ENCODE data around the gene UBE2G2.

GRCh38 chr21:44727757-44728156, 73.9 kb downstream of the UBE2G2 start:
- no peak for TF ChIP-seq EZH2 (IDR thresholded peaks at IDR 0.05; ENCODE audit: low read length, missing control alignments)
- TF ChIP-seq, protein P1, sequence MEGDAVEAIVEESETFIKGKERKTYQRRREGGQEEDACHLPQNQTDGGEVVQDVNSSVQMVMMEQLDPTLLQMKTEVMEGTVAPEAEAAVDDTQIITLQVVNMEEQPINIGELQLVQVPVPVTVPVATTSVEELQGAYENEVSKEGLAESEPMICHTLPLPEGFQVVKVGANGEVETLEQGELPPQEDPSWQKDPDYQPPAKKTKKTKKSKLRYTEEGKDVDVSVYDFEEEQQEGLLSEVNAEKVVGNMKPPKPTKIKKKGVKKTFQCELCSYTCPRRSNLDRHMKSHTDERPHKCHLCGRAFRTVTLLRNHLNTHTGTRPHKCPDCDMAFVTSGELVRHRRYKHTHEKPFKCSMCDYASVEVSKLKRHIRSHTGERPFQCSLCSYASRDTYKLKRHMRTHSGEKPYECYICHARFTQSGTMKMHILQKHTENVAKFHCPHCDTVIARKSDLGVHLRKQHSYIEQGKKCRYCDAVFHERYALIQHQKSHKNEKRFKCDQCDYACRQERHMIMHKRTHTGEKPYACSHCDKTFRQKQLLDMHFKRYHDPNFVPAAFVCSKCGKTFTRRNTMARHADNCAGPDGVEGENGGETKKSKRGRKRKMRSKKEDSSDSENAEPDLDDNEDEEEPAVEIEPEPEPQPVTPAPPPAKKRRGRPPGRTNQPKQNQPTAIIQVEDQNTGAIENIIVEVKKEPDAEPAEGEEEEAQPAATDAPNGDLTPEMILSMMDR (conservative IDR thresholded peaks at IDR 0.05 in 1 of 2, IDR thresholded peaks at IDR 0.05 in 1 of 2; ENCODE audit: low read depth in 1 of 2, low read length in 2 of 2) = no peak

Measured in fibroblast of lung (primary cell).